Liver (tissue), 9 donors: ENCODE measurements around the gene VWF. TPM values are rescaled to one million over a fixed set of nuclear protein-coding genes. Genes with fewer than 3 reads are reported as not detected.

Source experiments
- DNase-seq: peaks from one replicate; pipeline ENCODE4 v3.0.0-alpha.2; 2017; ENCODE audit warnings: low spot score
- H3K27ac ChIP-seq, 2 donors: one replicate each; pipeline ENCODE4 v1.7.0; 2013; ENCODE audit warnings: inconsistent platforms in 2 of 2, low read length in 2 of 2, control low read depth in 1 of 2, low read depth in 1 of 2, mild to moderate bottlenecking in 1 of 2
- H3K27me3 ChIP-seq, 4 donors: one replicate each; pipeline versions ENCODE4 v1.6.1 to v1.7.0; 2013; ENCODE audit warnings: low read length in 3 of 4, inconsistent platforms in 1 of 4, mild to moderate bottlenecking in 1 of 4, moderate library complexity in 1 of 4; ENCODE audit not compliant: control insufficient read depth in 4 of 4, insufficient read depth in 4 of 4
- H3K36me3 ChIP-seq, 4 donors: one replicate each; pipeline versions ENCODE4 v1.6.1 to v1.7.0; 2013; ENCODE audit warnings: low read length in 3 of 4, mild to moderate bottlenecking in 3 of 4, low read depth in 1 of 4, moderate library complexity in 1 of 4; ENCODE audit not compliant: control insufficient read depth in 4 of 4, insufficient read depth in 3 of 4
- H3K4me1 ChIP-seq, 4 donors: one replicate each; pipeline versions ENCODE4 v1.6.1 to v1.7.0; 2013; ENCODE audit warnings: low read length in 3 of 4, mild to moderate bottlenecking in 3 of 4, moderate library complexity in 1 of 4; ENCODE audit not compliant: control insufficient read depth in 4 of 4, insufficient read depth in 4 of 4
- H3K4me3 ChIP-seq, 3 donors: one replicate each; pipeline versions ENCODE4 v1.6.1 to v1.7.0; 2013; ENCODE audit warnings: low read length in 3 of 3, control low read depth in 1 of 3, low read depth in 1 of 3, mild to moderate bottlenecking in 1 of 3
- H3K9ac ChIP-seq, 2 donors: one replicate each; pipeline ENCODE4 v1.7.0; 2013; ENCODE audit warnings: low read length in 2 of 2, mild to moderate bottlenecking in 2 of 2, moderate library complexity in 2 of 2, control low read depth in 1 of 2, low read depth in 1 of 2
- H3K9me3 ChIP-seq, 4 donors: one replicate each; pipeline versions ENCODE4 v1.6.1 to v1.7.0; 2013; ENCODE audit warnings: low read length in 3 of 4; ENCODE audit not compliant: control insufficient read depth in 4 of 4
- EGR1 ChIP-seq, 2 donors: IDR thresholded peaks; 2 replicates each; pipeline ENCODE4 v1.6.1; 2016 to 2018; ENCODE audit warnings: antibody characterized with exemption in 2 of 2, low read depth in 2 of 2
- FOXA1 ChIP-seq: IDR thresholded peaks from 2 replicates; pipeline ENCODE4 v1.6.1; 2016; ENCODE audit warnings: antibody characterized with exemption
- GABPA ChIP-seq, 2 donors: IDR thresholded peaks in 1 of 2; conservative IDR thresholded peaks in 1 of 2; 2 replicates each; pipeline ENCODE4 v1.6.1; 2016; ENCODE audit warnings: antibody characterized with exemption in 2 of 2, mild to moderate bottlenecking in 1 of 2, moderate library complexity in 1 of 2
- HNF4A ChIP-seq, 2 donors: conservative IDR thresholded peaks; 2 replicates each; pipeline ENCODE4 v1.6.1; 2016; ENCODE audit warnings: antibody characterized with exemption in 2 of 2, mild to moderate bottlenecking in 2 of 2
- RAD21 ChIP-seq, 2 donors: IDR thresholded peaks; 2 replicates each; pipeline ENCODE4 v1.6.1; 2016; ENCODE audit warnings: antibody characterized with exemption in 2 of 2, mild to moderate bottlenecking in 2 of 2
- RXRA ChIP-seq, 2 donors: IDR thresholded peaks; 2 replicates each; pipeline ENCODE4 v1.6.1; 2017 to 2018; ENCODE audit warnings: antibody characterized with exemption in 2 of 2, mild to moderate bottlenecking in 1 of 2
- WGBS: extraction: QIAGEN DNeasy Blood & Tissue Kit; methylation state at CpG from one replicate; pipeline ENCODE4 v1.1.7; 2013; 5-methylcytosine and 5-hydroxymethylcytosine counted together
- polyA plus RNA-seq, 2 donors: library from polyadenylated mRNA; stranded (reverse) in 1 of 2; unstranded in 1 of 2; fragments of 200-250 nt in 1 of 2; fragments of >200 nt in 1 of 2; fragmentation: Nextera tagmentation in 1 of 2; extraction: Ambion mirVana in 1 of 2; gene quantifications; one replicate each; pipeline versions ENCODE4 v1.2.1 to v1.2.3, GENCODE V29; 2013 to 2015
- total RNA-seq, 2 donors: library from RNA; depleted of rRNA; stranded (reverse); fragments of >200 nt; gene quantifications; one replicate each; pipeline ENCODE4 v1.2.3, GENCODE V29; 2014
- TF ChIP-seq, protein P1 (sequence below): IDR thresholded peaks from 2 replicates; pipeline ENCODE4 v1.6.1; 2016; ENCODE audit warnings: antibody characterized with exemption
- TF ChIP-seq, protein P2 (sequence below): IDR thresholded peaks from 2 replicates; pipeline ENCODE4 v1.6.1; 2016; ENCODE audit warnings: antibody characterized with exemption, mild to moderate bottlenecking
- TF ChIP-seq, protein P3 (sequence below): IDR thresholded peaks from 2 replicates; pipeline ENCODE4 v1.6.1; 2016; ENCODE audit warnings: antibody characterized with exemption
- donor health status: healthy.
- donor health status: healthy.
- donor health status: healthy.
- donor health status: healthy.
- donor health status: healthy.

The VWF gene
- total and polyA plus RNA-seq, 4 donors: 2.1 to 10.8 (median 4.0) TPM

DNA sequence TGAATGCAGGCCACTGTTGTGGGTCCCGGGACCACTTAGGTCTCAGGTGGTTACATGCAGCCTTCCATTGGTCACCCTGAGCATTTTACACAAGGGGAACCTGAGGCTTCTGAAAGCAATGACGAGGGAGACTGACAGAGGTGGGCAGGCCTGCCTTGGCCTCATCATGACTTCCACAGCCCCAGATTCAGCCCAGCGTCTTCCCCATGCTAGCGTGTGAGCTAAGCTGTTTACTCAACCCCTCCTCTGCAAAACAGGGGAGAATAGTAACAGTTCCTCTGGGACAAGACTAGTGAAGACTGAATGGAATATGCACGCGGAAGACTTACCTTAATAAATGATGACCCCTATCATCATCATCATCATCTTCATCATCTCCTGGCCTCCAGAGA is 46.8 kb downstream of the VWF start (continued):
- TF ChIP-seq, protein P1, sequence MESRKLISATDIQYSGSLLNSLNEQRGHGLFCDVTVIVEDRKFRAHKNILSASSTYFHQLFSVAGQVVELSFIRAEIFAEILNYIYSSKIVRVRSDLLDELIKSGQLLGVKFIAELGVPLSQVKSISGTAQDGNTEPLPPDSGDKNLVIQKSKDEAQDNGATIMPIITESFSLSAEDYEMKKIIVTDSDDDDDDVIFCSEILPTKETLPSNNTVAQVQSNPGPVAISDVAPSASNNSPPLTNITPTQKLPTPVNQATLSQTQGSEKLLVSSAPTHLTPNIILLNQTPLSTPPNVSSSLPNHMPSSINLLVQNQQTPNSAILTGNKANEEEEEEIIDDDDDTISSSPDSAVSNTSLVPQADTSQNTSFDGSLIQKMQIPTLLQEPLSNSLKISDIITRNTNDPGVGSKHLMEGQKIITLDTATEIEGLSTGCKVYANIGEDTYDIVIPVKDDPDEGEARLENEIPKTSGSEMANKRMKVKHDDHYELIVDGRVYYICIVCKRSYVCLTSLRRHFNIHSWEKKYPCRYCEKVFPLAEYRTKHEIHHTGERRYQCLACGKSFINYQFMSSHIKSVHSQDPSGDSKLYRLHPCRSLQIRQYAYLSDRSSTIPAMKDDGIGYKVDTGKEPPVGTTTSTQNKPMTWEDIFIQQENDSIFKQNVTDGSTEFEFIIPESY: no peak
- TF ChIP-seq RXRA (IDR thresholded peaks at IDR 0.05): no peak
- no peak for TF ChIP-seq RAD21 (IDR thresholded peaks at IDR 0.05)
- no peak for TF ChIP-seq HNF4A (conservative IDR thresholded peaks at IDR 0.05)
- TF ChIP-seq EGR1 (IDR thresholded peaks at IDR 0.05; ENCODE audit: low read depth in 2 of 2): no peak
- no peak for TF ChIP-seq GABPA (IDR thresholded peaks at IDR 0.05 in 1 of 2, conservative IDR thresholded peaks at IDR 0.05 in 1 of 2)
- TF ChIP-seq FOXA1: no peak

DNA sequence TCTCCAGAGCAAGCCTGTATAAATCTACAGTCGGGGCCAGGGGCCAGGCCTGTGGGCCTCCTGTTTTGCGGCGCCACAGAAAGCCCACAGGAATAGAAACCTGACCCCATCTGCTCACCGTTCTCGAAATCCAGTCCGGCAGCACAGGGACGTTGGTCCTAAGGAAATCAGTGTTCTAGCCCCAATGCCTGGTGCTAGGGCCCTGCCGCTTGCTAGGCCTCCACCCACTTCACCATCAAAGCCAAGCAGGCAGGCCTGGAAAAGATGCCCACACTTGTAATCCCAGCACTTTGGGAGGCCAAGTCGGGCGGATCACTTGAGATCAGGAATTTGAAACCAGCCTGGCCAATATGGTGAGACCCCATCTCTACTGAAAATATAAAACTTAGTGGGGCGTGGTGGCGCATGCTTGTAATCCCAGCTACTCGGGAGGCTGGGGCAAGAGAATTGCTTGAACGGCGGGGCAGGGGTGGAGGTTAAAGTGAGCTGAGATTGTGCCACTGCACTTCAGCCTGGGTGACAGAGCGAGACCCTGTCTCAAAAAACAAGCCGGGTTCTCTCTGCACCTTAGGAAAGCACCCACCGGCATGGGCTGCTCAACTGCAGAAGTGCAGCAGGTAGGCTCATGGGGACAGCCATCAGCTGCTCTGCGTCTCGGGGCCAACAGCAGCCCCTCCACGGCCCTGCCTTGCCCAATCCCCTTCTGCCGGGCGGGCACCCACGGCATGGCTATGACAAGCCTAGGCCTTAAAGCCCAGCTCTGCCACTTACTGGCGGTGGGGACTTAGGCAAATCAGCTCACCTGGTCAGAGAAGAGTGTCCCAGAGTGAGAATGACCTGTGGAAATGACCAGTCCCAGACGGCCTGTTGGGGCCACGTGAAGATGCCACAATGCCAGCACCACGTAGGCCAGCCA is 47.4 kb downstream of the VWF start:
- Histone ChIP-seq H3K9ac (no peak overlapping the region), H3K4me3 (no peak overlapping the region), H3K27me3 (no peaks in the 10 kb centered on the region), H3K9me3 (no peaks in the 10 kb centered on the region), H3K36me3 (no peaks in the 10 kb centered on the region), H3K27ac (no peak overlapping the region), H3K4me1 (peaks cover 0 to 20% (median 12%) of the 10 kb centered on the region in 4 donors)
- no peak for DNase-seq
- WGBS: 97% methylated on average over 28 of the region's 28 CpGs
- TF ChIP-seq, protein P2, sequence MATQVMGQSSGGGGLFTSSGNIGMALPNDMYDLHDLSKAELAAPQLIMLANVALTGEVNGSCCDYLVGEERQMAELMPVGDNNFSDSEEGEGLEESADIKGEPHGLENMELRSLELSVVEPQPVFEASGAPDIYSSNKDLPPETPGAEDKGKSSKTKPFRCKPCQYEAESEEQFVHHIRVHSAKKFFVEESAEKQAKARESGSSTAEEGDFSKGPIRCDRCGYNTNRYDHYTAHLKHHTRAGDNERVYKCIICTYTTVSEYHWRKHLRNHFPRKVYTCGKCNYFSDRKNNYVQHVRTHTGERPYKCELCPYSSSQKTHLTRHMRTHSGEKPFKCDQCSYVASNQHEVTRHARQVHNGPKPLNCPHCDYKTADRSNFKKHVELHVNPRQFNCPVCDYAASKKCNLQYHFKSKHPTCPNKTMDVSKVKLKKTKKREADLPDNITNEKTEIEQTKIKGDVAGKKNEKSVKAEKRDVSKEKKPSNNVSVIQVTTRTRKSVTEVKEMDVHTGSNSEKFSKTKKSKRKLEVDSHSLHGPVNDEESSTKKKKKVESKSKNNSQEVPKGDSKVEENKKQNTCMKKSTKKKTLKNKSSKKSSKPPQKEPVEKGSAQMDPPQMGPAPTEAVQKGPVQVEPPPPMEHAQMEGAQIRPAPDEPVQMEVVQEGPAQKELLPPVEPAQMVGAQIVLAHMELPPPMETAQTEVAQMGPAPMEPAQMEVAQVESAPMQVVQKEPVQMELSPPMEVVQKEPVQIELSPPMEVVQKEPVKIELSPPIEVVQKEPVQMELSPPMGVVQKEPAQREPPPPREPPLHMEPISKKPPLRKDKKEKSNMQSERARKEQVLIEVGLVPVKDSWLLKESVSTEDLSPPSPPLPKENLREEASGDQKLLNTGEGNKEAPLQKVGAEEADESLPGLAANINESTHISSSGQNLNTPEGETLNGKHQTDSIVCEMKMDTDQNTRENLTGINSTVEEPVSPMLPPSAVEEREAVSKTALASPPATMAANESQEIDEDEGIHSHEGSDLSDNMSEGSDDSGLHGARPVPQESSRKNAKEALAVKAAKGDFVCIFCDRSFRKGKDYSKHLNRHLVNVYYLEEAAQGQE: no peak
- no peak for TF ChIP-seq HNF4A (conservative IDR thresholded peaks at IDR 0.05)
- TF ChIP-seq, protein P3, sequence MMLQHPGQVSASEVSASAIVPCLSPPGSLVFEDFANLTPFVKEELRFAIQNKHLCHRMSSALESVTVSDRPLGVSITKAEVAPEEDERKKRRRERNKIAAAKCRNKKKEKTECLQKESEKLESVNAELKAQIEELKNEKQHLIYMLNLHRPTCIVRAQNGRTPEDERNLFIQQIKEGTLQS: no peak

DNA sequence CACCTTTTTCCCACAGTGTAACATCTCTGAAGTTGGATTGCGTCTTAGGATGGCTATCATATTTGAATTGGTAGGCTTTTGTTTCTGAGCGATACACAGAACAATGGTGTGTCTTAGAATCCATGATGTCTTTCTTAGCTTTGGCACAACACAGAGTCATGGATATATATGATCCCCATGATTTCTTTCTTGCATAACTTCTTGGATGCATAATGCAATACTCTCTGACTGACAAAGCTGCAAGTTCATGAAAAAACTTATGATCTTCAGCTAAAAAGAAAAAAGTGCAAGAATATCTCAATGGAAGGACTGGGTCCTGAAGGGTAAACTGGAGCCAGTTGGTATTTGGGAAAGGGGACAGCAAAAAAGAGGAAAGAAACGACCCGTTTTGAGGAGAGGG is 48.1 kb downstream of the VWF start:
- peaks cover 0 to 20% (median 12%) of the 10 kb centered on the region in 4 donors for H3K4me1 ChIP-seq
- no peak for DNase-seq
- no peak overlapping the region for H3K27ac ChIP-seq
- H3K36me3 ChIP-seq: no peaks in the 10 kb centered on the region
- no peak overlapping the region for H3K9ac ChIP-seq
- no peaks in the 10 kb centered on the region for H3K27me3 ChIP-seq
- 73% methylated on average over 4 of the region's 4 CpGs for WGBS
- no peak for TF ChIP-seq RAD21 (IDR thresholded peaks at IDR 0.05)
- TF ChIP-seq, protein P1: no peak
- H3K4me3 ChIP-seq: no peak overlapping the region
- no peaks in the 10 kb centered on the region for H3K9me3 ChIP-seq
